Pulmonary artery endothelial cell (primary cell): ENCODE data around the gene MRPS17. TPM values are rescaled to one million over a fixed set of nuclear protein-coding genes. Genes with fewer than 3 reads are reported as not detected.
"Not testable (repeated sequence)": the region's sequence is repeated elsewhere in the genome, so short reads cannot be mapped to it uniquely, and the experiment has no call there.

Experiments used
- DNase-seq: peaks from one replicate; pipeline ENCODE4 v3.0.0-alpha.2; 2011; ENCODE audit warnings: low read depth, low spot score
- total RNA-seq: library from RNA; depleted of rRNA; stranded (reverse); fragments of >200 nt; gene quantifications from 2 replicates; pipeline ENCODE4 v1.2.3, GENCODE V29; 2014

Gene MRPS17
- 20.9 and 32.6 TPM in 2 replicates for total RNA-seq

GRCh38 chr7:55951637-55952351, at the start of gene MRPS17:
MRPS17 (plus strand) TSS chr7:55951877; CDS start chr7:55953196, 1,319 bp downstream.
- DNase-seq: peak; percentile 63

GRCh38 chr7:55903985-55904759, 47.5 kb upstream of the MRPS17 start:
- no peak for DNase-seq

GRCh38 chr7:55912748-55913158, 38.9 kb upstream of the MRPS17 start:
- no peak for DNase-seq

GRCh38 chr7:55917771-55918170, 33.9 kb upstream of the MRPS17 start:
- DNase-seq: no peak

GRCh38 chr7:55928006-55928767, 23.5 kb upstream of the MRPS17 start:
- DNase-seq: no peak

GRCh38 chr7:55931421-55932151, 20.1 kb upstream of the MRPS17 start:
- DNase-seq: no peak

- DNase-seq: no peak
Observed at GRCh38 chr7:55939514-55940123, 12.1 kb upstream of the MRPS17 start.

- no peak for DNase-seq
Observed at GRCh38 chr7:55946545-55946944, 5.1 kb upstream of the MRPS17 start.

GRCh38 chr7:55952352-55952671, 635 bp downstream of the MRPS17 start:
- DNase-seq: not testable (repeated sequence)

GRCh38 chr7:55953707-55954475, 2.2 kb downstream of the MRPS17 start:
- DNase-seq: no peak

- no peak for DNase-seq
Observed at GRCh38 chr7:55957190-55957589, 5.5 kb downstream of the MRPS17 start.

- no peak for DNase-seq
Observed at GRCh38 chr7:55962014-55962413, 10.3 kb downstream of the MRPS17 start.

- DNase-seq: no peak
Observed at GRCh38 chr7:55963584-55964168, 12.0 kb downstream of the MRPS17 start.

GRCh38 chr7:55964261-55965099, 12.8 kb downstream of the MRPS17 start, which contains the start of gene NIPSNAP2:
NIPSNAP2 (plus strand) TSS chr7:55964585; CDS start chr7:55964610, 25 bp downstream.
- no peak for DNase-seq

GRCh38 chr7:55965100-55965470, 13.4 kb downstream of the MRPS17 start:
- no peak for DNase-seq

- DNase-seq: no peak
Observed at GRCh38 chr7:55965805-55966421, 14.2 kb downstream of the MRPS17 start.

GRCh38 chr7:55966851-55967250, 15.2 kb downstream of the MRPS17 start:
- no peak for DNase-seq

GRCh38 chr7:55969391-55969790, 17.7 kb downstream of the MRPS17 start:
- DNase-seq: no peak
